ENCODE measurements around the gene PAX3.

GRCh38 chr2:222301053-222301795, 2.4 kb upstream of the PAX3 start:
- TF ChIP-seq CTCF (IDR thresholded peaks at IDR 0.05) = no peak
- TF ChIP-seq EZH2 (IDR thresholded peaks at IDR 0.05) = peak; percentile 88
- peak; percentile 85 for TF ChIP-seq EZH2phosphoT487 (IDR thresholded peaks at IDR 0.05)

Data from neural progenitor cell (in vitro differentiated cells).